GM23338 (cell line): ENCODE data around the gene DIO3. TPM values are rescaled to one million over a fixed set of nuclear protein-coding genes. Genes with fewer than 3 reads are reported as not detected.
A peak's percentile ranks its signal among the peaks of the same experiment; 100 is the strongest.

ENCODE experiments used
- ATAC-seq: fragments of 200-7000 bp; cut with Tn5 transposase; 3 replicates; pipeline ENCODE4 v1.9.1; 2020
- DNase-seq: peaks from one replicate; pipeline ENCODE4 v3.0.0-alpha.2; 2015; ENCODE audit warnings: low spot score
- H2AFZ ChIP-seq: fragments of 200-600 bp; sonication (generic); 2 replicates; pipeline ENCODE4 v1.8.0; 2016; ENCODE audit warnings: antibody characterized with exemption, mild to moderate bottlenecking, moderate library complexity
- H3F3A ChIP-seq: fragments of 200-600 bp; sonication (generic); replicated peaks from 2 replicates; pipeline ENCODE4 v1.8.0; 2017; ENCODE audit warnings: antibody characterized with exemption, mixed run types, low read depth
- H3K27ac ChIP-seq: fragments of 200-600 bp; sonication (generic); 2 replicates; pipeline ENCODE4 v1.6.1; 2016; ENCODE audit warnings: low read depth
- H3K27me3 ChIP-seq: fragments of 200-600 bp; sonication (generic); 2 replicates; pipeline ENCODE4 v1.8.0; 2016; ENCODE audit warnings: mild to moderate bottlenecking, mixed run types, moderate library complexity; ENCODE audit not compliant: insufficient read depth
- H3K36me3 ChIP-seq: fragments of 200-600 bp; sonication (generic); 2 replicates; pipeline ENCODE4 v1.8.0; 2016; ENCODE audit warnings: mild to moderate bottlenecking; ENCODE audit not compliant: insufficient read depth
- H3K4me1 ChIP-seq: fragments of 200-600 bp; sonication (generic); 2 replicates; pipeline ENCODE4 v1.8.0; 2016; ENCODE audit warnings: mild to moderate bottlenecking, moderate library complexity; ENCODE audit not compliant: insufficient read depth
- H3K4me2 ChIP-seq: fragments of 200-600 bp; sonication (generic); 2 replicates; pipeline ENCODE4 v1.7.1; 2017; ENCODE audit warnings: mixed run types
- H3K4me3 ChIP-seq: fragments of 200-600 bp; sonication (generic); 2 replicates; pipeline ENCODE4 v1.6.1; 2016; ENCODE audit warnings: mixed run types
- H3K79me2 ChIP-seq: fragments of 200-600 bp; sonication (generic); replicated peaks from 2 replicates; pipeline ENCODE4 v1.8.0; 2017; ENCODE audit warnings: mild to moderate bottlenecking; ENCODE audit not compliant: insufficient read depth
- H3K9me2 ChIP-seq: fragments of 200-600 bp; sonication (generic); 2 replicates; pipeline ENCODE4 v1.8.0; 2017; ENCODE audit not compliant: insufficient read depth
- H4K20me1 ChIP-seq: fragments of 200-600 bp; sonication (generic); replicated peaks from 2 replicates; pipeline ENCODE4 v1.8.0; 2017; ENCODE audit warnings: mild to moderate bottlenecking; ENCODE audit not compliant: insufficient read depth
- H3K27ac Mint-ChIP-seq: 2 replicates; pipeline ENCODE4 v1.8.0; 2020; ENCODE audit warnings: inconsistent platforms, mild to moderate bottlenecking, moderate library complexity, mixed read lengths
- H3K27me3 Mint-ChIP-seq: 3 replicates; pipeline ENCODE4 v1.8.0; 2022; ENCODE audit warnings: low read depth, mild to moderate bottlenecking, moderate library complexity, mixed read lengths, inconsistent platforms; ENCODE audit not compliant: insufficient read depth, poor library complexity
- H3K36me3 Mint-ChIP-seq: 3 replicates; pipeline ENCODE4 v1.8.0; 2021; ENCODE audit warnings: low read depth, mild to moderate bottlenecking, inconsistent platforms, moderate library complexity, mixed read lengths
- H3K4me1 Mint-ChIP-seq: 3 replicates; pipeline ENCODE4 v1.8.0; 2020; ENCODE audit warnings: mild to moderate bottlenecking, inconsistent platforms, mixed read lengths
- H3K4me3 Mint-ChIP-seq: 3 replicates; pipeline ENCODE4 v1.8.0; 2021; ENCODE audit warnings: moderate library complexity, mild to moderate bottlenecking, inconsistent platforms, mixed read lengths
- H3K9me3 Mint-ChIP-seq: 3 replicates; pipeline ENCODE4 v1.8.0; 2020; ENCODE audit warnings: moderate library complexity, mild to moderate bottlenecking, inconsistent platforms, mixed read lengths
- EZH2phosphoT487 ChIP-seq: fragments of 200-600 bp; sonication (generic); IDR thresholded peaks from one replicate; pipeline ENCODE4 v1.8.1; 2018; ENCODE audit warnings: antibody characterized with exemption; ENCODE audit not compliant: unreplicated experiment
- ZNF114 ChIP-seq: fragments of 250-450 bp; sonication (Bioruptor Pico); IDR thresholded peaks from 2 replicates; pipeline ENCODE4 v1.5.0; 2020; ENCODE audit warnings: mild to moderate bottlenecking, moderate library complexity
- ZNF331 ChIP-seq: fragments of 250-450 bp; sonication (Bioruptor Pico); IDR thresholded peaks from 2 replicates; pipeline ENCODE4 v1.5.0; 2020; ENCODE audit warnings: low read depth, mild to moderate bottlenecking, moderate library complexity
- polyA plus RNA-seq: library from polyadenylated mRNA; unstranded; fragments of >200 nt; fragmentation: Nextera tagmentation; extraction: Ambion mirVana; gene quantifications from 2 replicates; pipeline ENCODE4 v1.2.1, GENCODE V29; 2016
- total RNA-seq: library from RNA; depleted of rRNA; stranded (reverse); fragments of >200 nt; shearing (Covaris generic); gene quantifications from 2 replicates; pipeline ENCODE4 v1.2.3, GENCODE V29; 2014
- TF ChIP-seq, protein P1 (sequence below): IDR thresholded peaks from 2 replicates; pipeline ENCODE4 v1.6.1; 2016; ENCODE audit warnings: antibody characterized with exemption
- TF ChIP-seq, protein P2 (sequence below): fragments of 250-450 bp; sonication (Bioruptor Pico); IDR thresholded peaks from 2 replicates; pipeline ENCODE4 v1.5.0; 2020; ENCODE audit warnings: mild to moderate bottlenecking, moderate library complexity

The DIO3 gene
- total and polyA plus RNA-seq, 2 experiments from 2014 or later = 0.10 to 0.28 TPM

DNA sequence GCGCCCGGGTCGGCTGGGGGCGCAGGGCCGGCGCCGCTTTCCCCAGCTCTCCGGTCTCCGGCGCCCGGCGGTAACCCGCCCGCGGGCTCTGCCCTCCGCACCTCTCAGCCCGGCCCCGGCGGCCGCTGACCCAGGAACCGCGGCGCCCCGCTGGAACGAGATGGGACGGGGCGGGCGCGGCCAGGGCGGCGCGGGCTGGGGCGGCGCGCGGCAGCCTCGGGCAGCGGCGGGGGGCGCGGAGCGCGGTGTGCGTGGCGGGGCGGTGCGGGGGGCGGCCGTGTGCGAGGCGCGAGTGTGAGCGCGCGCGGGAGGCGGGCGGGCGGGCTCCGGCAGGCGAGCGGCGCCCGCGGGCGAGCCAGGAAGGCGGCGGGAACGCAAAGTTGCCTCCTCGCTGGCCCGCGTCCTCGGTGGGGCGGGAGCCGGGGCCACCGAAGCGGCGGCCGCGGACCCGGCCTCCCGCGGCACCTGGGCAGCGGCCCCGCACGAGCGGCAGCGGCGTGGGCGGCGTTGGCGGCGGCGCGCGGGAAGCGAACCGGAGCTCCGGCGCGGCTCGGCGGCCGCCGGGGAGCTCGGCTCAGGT is 671 bp upstream of the DIO3 start:
- Histone ChIP-seq H3K4me2 (no peak overlapping the region), H3K9me2 (no peaks in the 10 kb centered on the region), H3F3A (no peaks in the 10 kb centered on the region), H3K4me3 (no peak overlapping the region), H3K27ac (no peak overlapping the region), H2AFZ (no peak overlapping the region), H4K20me1 (peaks cover 6% of the 10 kb centered on the region), H3K4me1 (peaks cover 9% of the 10 kb centered on the region; the same call in 1 of the 2 replicates), H3K27me3 (peaks cover 85% of the 10 kb centered on the region), H3K36me3 (no peaks in the 10 kb centered on the region), H3K79me2 (no peaks in the 10 kb centered on the region)
- H3K27ac Mint-ChIP-seq = no peak overlapping the region
- TF ChIP-seq ZNF114 = no peak
- TF ChIP-seq, protein P1, sequence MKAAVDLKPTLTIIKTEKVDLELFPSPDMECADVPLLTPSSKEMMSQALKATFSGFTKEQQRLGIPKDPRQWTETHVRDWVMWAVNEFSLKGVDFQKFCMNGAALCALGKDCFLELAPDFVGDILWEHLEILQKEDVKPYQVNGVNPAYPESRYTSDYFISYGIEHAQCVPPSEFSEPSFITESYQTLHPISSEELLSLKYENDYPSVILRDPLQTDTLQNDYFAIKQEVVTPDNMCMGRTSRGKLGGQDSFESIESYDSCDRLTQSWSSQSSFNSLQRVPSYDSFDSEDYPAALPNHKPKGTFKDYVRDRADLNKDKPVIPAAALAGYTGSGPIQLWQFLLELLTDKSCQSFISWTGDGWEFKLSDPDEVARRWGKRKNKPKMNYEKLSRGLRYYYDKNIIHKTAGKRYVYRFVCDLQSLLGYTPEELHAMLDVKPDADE = no peak
- no peak for TF ChIP-seq ZNF331 (CRISPR knock-in tag)
- TF ChIP-seq, protein P2, sequence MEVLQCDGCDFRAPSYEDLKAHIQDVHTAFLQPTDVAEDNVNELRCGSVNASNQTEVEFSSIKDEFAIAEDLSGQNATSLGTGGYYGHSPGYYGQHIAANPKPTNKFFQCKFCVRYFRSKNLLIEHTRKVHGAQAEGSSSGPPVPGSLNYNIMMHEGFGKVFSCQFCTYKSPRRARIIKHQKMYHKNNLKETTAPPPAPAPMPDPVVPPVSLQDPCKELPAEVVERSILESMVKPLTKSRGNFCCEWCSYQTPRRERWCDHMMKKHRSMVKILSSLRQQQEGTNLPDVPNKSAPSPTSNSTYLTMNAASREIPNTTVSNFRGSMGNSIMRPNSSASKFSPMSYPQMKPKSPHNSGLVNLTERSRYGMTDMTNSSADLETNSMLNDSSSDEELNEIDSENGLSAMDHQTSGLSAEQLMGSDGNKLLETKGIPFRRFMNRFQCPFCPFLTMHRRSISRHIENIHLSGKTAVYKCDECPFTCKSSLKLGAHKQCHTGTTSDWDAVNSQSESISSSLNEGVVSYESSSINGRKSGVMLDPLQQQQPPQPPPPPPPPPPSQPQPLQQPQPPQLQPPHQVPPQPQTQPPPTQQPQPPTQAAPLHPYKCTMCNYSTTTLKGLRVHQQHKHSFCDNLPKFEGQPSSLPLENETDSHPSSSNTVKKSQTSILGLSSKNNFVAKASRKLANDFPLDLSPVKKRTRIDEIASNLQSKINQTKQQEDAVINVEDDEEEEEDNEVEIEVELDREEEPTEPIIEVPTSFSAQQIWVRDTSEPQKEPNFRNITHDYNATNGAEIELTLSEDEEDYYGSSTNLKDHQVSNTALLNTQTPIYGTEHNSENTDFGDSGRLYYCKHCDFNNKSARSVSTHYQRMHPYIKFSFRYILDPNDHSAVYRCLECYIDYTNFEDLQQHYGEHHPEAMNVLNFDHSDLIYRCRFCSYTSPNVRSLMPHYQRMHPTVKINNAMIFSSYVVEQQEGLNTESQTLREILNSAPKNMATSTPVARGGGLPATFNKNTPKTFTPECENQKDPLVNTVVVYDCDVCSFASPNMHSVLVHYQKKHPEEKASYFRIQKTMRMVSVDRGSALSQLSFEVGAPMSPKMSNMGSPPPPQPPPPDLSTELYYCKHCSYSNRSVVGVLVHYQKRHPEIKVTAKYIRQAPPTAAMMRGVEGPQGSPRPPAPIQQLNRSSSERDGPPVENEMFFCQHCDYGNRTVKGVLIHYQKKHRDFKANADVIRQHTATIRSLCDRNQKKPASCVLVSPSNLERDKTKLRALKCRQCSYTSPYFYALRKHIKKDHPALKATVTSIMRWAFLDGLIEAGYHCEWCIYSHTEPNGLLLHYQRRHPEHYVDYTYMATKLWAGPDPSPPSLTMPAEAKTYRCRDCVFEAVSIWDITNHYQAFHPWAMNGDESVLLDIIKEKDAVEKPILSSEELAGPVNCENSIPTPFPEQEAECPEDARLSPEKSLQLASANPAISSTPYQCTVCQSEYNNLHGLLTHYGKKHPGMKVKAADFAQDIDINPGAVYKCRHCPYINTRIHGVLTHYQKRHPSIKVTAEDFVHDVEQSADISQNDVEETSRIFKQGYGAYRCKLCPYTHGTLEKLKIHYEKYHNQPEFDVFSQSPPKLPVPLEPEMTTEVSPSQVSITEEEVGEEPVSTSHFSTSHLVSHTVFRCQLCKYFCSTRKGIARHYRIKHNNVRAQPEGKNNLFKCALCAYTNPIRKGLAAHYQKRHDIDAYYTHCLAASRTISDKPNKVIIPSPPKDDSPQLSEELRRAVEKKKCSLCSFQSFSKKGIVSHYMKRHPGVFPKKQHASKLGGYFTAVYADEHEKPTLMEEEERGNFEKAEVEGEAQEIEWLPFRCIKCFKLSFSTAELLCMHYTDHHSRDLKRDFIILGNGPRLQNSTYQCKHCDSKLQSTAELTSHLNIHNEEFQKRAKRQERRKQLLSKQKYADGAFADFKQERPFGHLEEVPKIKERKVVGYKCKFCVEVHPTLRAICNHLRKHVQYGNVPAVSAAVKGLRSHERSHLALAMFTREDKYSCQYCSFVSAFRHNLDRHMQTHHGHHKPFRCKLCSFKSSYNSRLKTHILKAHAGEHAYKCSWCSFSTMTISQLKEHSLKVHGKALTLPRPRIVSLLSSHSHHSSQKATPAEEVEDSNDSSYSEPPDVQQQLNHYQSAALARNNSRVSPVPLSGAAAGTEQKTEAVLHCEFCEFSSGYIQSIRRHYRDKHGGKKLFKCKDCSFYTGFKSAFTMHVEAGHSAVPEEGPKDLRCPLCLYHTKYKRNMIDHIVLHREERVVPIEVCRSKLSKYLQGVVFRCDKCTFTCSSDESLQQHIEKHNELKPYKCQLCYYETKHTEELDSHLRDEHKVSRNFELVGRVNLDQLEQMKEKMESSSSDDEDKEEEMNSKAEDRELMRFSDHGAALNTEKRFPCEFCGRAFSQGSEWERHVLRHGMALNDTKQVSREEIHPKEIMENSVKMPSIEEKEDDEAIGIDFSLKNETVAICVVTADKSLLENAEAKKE (CRISPR knock-in tag) = no peak
- TF ChIP-seq EZH2phosphoT487 = no peak
- H3K36me3 Mint-ChIP-seq = peaks cover 10% of the 10 kb centered on the region
- no peak overlapping the region for H3K4me3 Mint-ChIP-seq
- H3K9me3 Mint-ChIP-seq = peaks cover 22% of the 10 kb centered on the region
- ATAC-seq (no peak), DNase-seq (peak; percentile 36)
- peaks cover 82% of the 10 kb centered on the region for H3K27me3 Mint-ChIP-seq
- peaks cover 12% of the 10 kb centered on the region for H3K4me1 Mint-ChIP-seq
